ENCODE measurements around the gene ADAMTS9. TPM values are rescaled to one million over a fixed set of nuclear protein-coding genes. Genes with fewer than 3 reads are reported as not detected.

Gene ADAMTS9
- polyA plus RNA-seq, 2 of the 4 experiments (the other 2 are of a cell fraction) = 0.34 to 1.1 TPM

GRCh38 chr3:64561325-64561843 lies 126.4 kb downstream of the ADAMTS9 start:
- POLR2A ChIA-PET = no interaction called here
- WGBS (ENCODE audit: missing lambda C conversion rate) = 77% methylated on average over 17 of the region's 22 CpGs
- CTCF ChIA-PET = no interaction called here
- Histone ChIP-seq H3K27ac (no peak overlapping the region), H3K4me2 (no peak overlapping the region), H3K4me1 (no peaks in the 10 kb centered on the region), H3K4me3 (no peak overlapping the region), H3K9me3 (no peaks in the 10 kb centered on the region)
- DNase-seq (ENCODE audit: low read depth in 1 of 2, low spot score in 1 of 2) (no peak), ATAC-seq (no peak), FAIRE-seq (no peak)
- TF ChIP-seq HDAC2 (IDR thresholded peaks at IDR 0.05) (no peak), HOXB13 (CRISPR knock-in tag; IDR thresholded peaks at IDR 0.05; ENCODE audit: low read depth) (no peak), ZSCAN20 (CRISPR knock-in tag; IDR thresholded peaks at IDR 0.05) (no peak), RNF2 (IDR thresholded peaks at IDR 0.05; ENCODE audit: borderline replicate concordance, low read depth) (no peak), NR3C1 (IDR thresholded peaks at IDR 0.05) (no peak), RAD21 (conservative IDR thresholded peaks at IDR 0.05 in 1 of 2, IDR thresholded peaks at IDR 0.05 in 1 of 2) (no peak), ELK1 (IDR thresholded peaks at IDR 0.05; ENCODE audit: low read depth, low read length) (no peak), KDM5A (IDR thresholded peaks at IDR 0.05) (no peak), RFX5 (IDR thresholded peaks at IDR 0.05) (no peak), ATOH8 (CRISPR knock-in tag; IDR thresholded peaks at IDR 0.05; ENCODE audit: low read depth) (no peak), TFCP2L1 (CRISPR knock-in tag; IDR thresholded peaks at IDR 0.05) (no peak), CEBPB (IDR thresholded peaks at IDR 0.05) (no peak), PBX3 (IDR thresholded peaks at IDR 0.05) (no peak), POLR2A (IDR thresholded peaks at IDR 0.05; ENCODE audit: low read length) (no peak)

- POLR2A ChIA-PET = no interaction called here
- H3K9me3 ChIP-seq = no peaks in the 10 kb centered on the region
- no peak overlapping the region for H3K27ac ChIP-seq
- FAIRE-seq (no peak), DNase-seq (ENCODE audit: low read depth in 1 of 2, low spot score in 1 of 2) (no peak), ATAC-seq (no peak)
- H3K4me2 ChIP-seq = no peak overlapping the region
- CTCF ChIA-PET = no interaction called here
- no peak overlapping the region for H3K4me3 ChIP-seq
- no peaks in the 10 kb centered on the region for H3K4me1 ChIP-seq
- WGBS (ENCODE audit: missing lambda C conversion rate) = 49% methylated on average over 2 of the region's 2 CpGs
- no peak for TF ChIP-seq ATOH8 (CRISPR knock-in tag; IDR thresholded peaks at IDR 0.05; ENCODE audit: low read depth)
- TF ChIP-seq FOXS1 (CRISPR knock-in tag; IDR thresholded peaks at IDR 0.05) = no peak
- TF ChIP-seq RARB (CRISPR knock-in tag; IDR thresholded peaks at IDR 0.05) = no peak
- TF ChIP-seq RFX5 (IDR thresholded peaks at IDR 0.05) = no peak
- TF ChIP-seq HDAC2 (IDR thresholded peaks at IDR 0.05) = no peak
- no peak for TF ChIP-seq CBX2 (IDR thresholded peaks at IDR 0.05; ENCODE audit: borderline replicate concordance, low read depth)
- no peak for TF ChIP-seq ZSCAN20 (CRISPR knock-in tag; IDR thresholded peaks at IDR 0.05)
- TF ChIP-seq HES2 (IDR thresholded peaks at IDR 0.05) = no peak
These were observed 127.0 kb downstream of the ADAMTS9 start for GRCh38 chr3:64560791-64561190.

GRCh38 chr3:64559588-64559987 lies 128.2 kb downstream of the ADAMTS9 start:
- FAIRE-seq = no peak
- ChIA-PET POLR2A (no interaction called here), CTCF (no interaction called here)
- no peak overlapping the region for H3K4me2 ChIP-seq
- no peaks in the 10 kb centered on the region for H3K4me1 ChIP-seq
- H3K9me3 ChIP-seq = no peaks in the 10 kb centered on the region
- H3K27ac ChIP-seq = no peak overlapping the region
- no peak for ATAC-seq
- 63% methylated on average over 7 of the region's 7 CpGs for WGBS (ENCODE audit: missing lambda C conversion rate)
- no peak for DNase-seq (ENCODE audit: low read depth in 1 of 2, low spot score in 1 of 2)
- TF ChIP-seq CHD4 (IDR thresholded peaks at IDR 0.05; ENCODE audit: borderline replicate concordance) (no peak), EP300 (IDR thresholded peaks at IDR 0.05) (no peak), FOSL2 (IDR thresholded peaks at IDR 0.05) (no peak), FOSL2 (CRISPR knock-in tag; IDR thresholded peaks at IDR 0.05) (no peak), JUN (IDR thresholded peaks at IDR 0.05) (no peak), EHMT2 (IDR thresholded peaks at IDR 0.05; ENCODE audit: low read depth) (no peak), CHD2 (IDR thresholded peaks at IDR 0.05; ENCODE audit: low read length, partially characterized antibody) (no peak), RAD21 (conservative IDR thresholded peaks at IDR 0.05 in 1 of 2, IDR thresholded peaks at IDR 0.05 in 1 of 2) (no peak), PBX3 (IDR thresholded peaks at IDR 0.05) (no peak)
- H3K4me3 ChIP-seq = no peak overlapping the region
